BE2C (cell line): ENCODE data around the gene CUL9.

Source experiments
- DNase-seq: peaks from one replicate; pipeline ENCODE4 v3.0.0-alpha.2; 2020
- H3K27me3 ChIP-seq: fragments of 250-450 bp; sonication (Bioruptor Pico); 2 replicates; pipeline ENCODE4 v1.5.1; 2020; ENCODE audit warnings: mild to moderate bottlenecking
- H3K36me3 ChIP-seq: fragments of 250-450 bp; sonication (Bioruptor Pico); 2 replicates; pipeline ENCODE4 v1.5.1; 2020; ENCODE audit warnings: mild to moderate bottlenecking
- H3K4me1 ChIP-seq: fragments of 250-450 bp; sonication (Bioruptor Pico); 2 replicates; pipeline ENCODE4 v1.5.1; 2020
- H3K4me3 ChIP-seq: 2 replicates; pipeline ENCODE4 v1.5.1; 2011; ENCODE audit warnings: low read depth, low read length
- H3K9me3 ChIP-seq: fragments of 250-450 bp; sonication (Bioruptor Pico); 2 replicates; pipeline ENCODE4 v1.5.1; 2020
- TF ChIP-seq, protein P1 (sequence below): IDR thresholded peaks from 2 replicates; pipeline ENCODE4 v1.5.1; 2012; ENCODE audit warnings: mild to moderate bottlenecking, low read depth, low read length

The CUL9 gene

DNA sequence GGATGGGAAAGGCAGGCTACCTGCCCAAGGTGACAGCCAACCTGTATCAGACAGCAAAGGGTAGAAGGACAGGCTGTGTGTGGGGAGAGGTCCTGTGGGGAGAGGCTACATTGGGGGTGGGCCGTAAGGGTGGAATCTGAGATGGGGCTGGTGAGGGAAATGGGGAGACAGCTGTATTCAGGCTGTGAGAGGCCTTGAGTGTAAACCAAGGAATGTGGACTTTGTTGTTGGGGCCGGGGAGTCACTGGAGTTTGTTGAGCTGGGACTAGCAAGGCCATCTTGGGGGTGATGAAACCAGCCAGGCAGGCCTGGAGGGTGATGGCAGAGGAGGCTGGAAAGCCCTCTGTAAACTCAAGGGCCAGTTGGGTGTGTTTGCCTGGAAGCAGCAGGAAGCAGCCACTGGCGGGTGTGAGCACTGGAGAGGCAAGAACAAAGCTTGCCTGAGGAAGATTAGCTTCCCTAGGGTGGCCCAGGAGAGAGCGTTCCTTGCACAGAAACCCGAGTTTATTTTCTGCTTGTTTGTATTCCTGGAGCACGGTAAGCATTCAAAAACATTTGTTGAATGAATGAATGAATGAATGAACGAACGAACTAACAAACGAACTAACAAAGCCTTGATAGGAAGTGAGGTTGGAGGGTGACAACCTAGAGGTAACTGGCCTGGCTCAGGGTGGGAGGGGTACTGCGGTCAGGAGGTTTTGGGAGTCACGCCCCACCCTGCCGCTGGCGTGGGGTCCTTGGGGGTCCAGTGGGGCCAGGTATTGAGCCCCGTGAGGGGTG lies 80.2 kb downstream of the CUL9 start:
- no peaks in the 10 kb centered on the region for H3K36me3 ChIP-seq
- no peak overlapping the region for H3K4me3 ChIP-seq
- no peaks in the 10 kb centered on the region for H3K9me3 ChIP-seq
- H3K27me3 ChIP-seq = no peaks in the 10 kb centered on the region
- DNase-seq = no peak
- no peaks in the 10 kb centered on the region for H3K4me1 ChIP-seq
- TF ChIP-seq, protein P1, sequence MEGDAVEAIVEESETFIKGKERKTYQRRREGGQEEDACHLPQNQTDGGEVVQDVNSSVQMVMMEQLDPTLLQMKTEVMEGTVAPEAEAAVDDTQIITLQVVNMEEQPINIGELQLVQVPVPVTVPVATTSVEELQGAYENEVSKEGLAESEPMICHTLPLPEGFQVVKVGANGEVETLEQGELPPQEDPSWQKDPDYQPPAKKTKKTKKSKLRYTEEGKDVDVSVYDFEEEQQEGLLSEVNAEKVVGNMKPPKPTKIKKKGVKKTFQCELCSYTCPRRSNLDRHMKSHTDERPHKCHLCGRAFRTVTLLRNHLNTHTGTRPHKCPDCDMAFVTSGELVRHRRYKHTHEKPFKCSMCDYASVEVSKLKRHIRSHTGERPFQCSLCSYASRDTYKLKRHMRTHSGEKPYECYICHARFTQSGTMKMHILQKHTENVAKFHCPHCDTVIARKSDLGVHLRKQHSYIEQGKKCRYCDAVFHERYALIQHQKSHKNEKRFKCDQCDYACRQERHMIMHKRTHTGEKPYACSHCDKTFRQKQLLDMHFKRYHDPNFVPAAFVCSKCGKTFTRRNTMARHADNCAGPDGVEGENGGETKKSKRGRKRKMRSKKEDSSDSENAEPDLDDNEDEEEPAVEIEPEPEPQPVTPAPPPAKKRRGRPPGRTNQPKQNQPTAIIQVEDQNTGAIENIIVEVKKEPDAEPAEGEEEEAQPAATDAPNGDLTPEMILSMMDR = no peak

- no peak for DNase-seq
- no peak overlapping the region for H3K4me3 ChIP-seq
- TF ChIP-seq, protein P1 = no peak
- H3K4me1 ChIP-seq = peaks cover under 1% of the 10 kb centered on the region; the same call in 1 of the 2 replicates
- no peaks in the 10 kb centered on the region for H3K27me3 ChIP-seq
- no peaks in the 10 kb centered on the region for H3K36me3 ChIP-seq
- H3K9me3 ChIP-seq = no peaks in the 10 kb centered on the region
Measured at GRCh38 chr6:43262780-43263313, 80.9 kb downstream of the CUL9 start.

- no peak overlapping the region for H3K4me3 ChIP-seq
- DNase-seq = peak; percentile 86
Measured at GRCh38 chr6:43263314-43264178, 81.5 kb downstream of the CUL9 start.

DNA sequence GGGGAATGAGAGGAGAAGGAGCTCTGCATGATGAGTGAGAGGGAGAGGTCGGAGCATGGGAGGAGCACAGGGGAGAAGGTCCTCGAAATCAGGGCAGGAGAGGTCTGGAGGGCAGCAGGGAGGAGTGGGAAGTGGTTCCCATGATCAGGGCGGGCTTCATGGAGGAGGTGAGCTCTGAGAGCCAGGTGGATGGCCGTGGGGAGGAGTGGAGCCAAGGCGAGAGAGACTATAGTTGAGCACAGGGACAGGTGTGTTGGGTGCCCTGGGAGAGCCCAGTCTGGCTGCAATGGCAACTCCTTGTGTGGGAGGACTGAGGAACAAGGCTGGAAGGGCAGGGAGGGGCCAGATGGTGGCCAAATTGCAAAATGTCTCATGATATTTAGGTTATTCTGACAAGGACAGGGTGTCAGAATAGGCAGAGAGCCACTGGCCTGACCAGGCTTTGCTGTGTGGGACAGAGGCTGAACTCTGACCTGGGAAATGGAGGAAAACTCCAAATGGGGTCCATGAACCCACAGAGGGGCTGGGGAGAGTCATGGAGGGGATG lies 82.7 kb downstream of the CUL9 start:
- Histone ChIP-seq H3K36me3 (no peaks in the 10 kb centered on the region), H3K9me3 (no peaks in the 10 kb centered on the region), H3K4me3 (no peak overlapping the region), H3K27me3 (no peaks in the 10 kb centered on the region), H3K4me1 (peaks cover 8% of the 10 kb centered on the region)
- DNase-seq = no peak
- TF ChIP-seq, protein P1 = no peak

More at GRCh38 chr6:43263314-43264178, 81.5 kb downstream of the CUL9 start:
- Histone ChIP-seq H3K4me1 (peaks cover 8% of the 10 kb centered on the region), H3K36me3 (no peaks in the 10 kb centered on the region), H3K9me3 (no peaks in the 10 kb centered on the region), H3K27me3 (no peaks in the 10 kb centered on the region)
- TF ChIP-seq, protein P1 = peak; percentile 87

DNA sequence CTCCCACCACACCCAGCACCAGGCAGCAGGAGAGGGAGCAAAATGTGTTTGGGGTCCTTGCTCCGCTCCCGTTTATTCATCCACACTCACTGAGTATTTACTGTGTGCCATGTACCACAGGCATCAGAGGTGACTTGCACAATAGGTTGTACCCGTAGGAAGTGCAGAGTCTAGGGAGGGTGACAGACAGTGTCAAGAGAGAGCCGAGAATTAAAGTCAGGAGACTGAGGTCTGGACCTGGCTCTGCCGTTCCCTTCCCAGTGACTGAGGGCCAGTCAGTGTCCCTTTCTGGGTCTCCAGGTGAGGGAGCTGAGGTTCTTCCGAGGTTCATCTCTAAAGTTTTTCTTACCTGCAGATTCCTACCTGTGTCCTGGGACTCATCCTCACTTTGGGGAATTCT lies 83.6 kb downstream of the CUL9 start:
- no peaks in the 10 kb centered on the region for H3K27me3 ChIP-seq
- TF ChIP-seq, protein P1 = no peak
- no peak overlapping the region for H3K4me3 ChIP-seq
- H3K4me1 ChIP-seq = peaks cover 12% of the 10 kb centered on the region
- no peak for DNase-seq
- no peaks in the 10 kb centered on the region for H3K9me3 ChIP-seq
- no peaks in the 10 kb centered on the region for H3K36me3 ChIP-seq
